Measurements from ENCODE around the gene CEP41. TPM values are rescaled to one million over a fixed set of nuclear protein-coding genes. Genes with fewer than 3 reads are reported as not detected.

The CEP41 gene
- total RNA-seq, 1 experiment from 2014 or later = 14.0 TPM

GRCh38 chr7:130344271-130344866 lies 96.4 kb downstream of the CEP41 start, which contains the start of gene CPA5:
CPA5 (plus strand) TSS chr7:130344816; CDS start chr7:130346486, 1,670 bp downstream.
- intact Hi-C loops (cut with micrococcal nuclease) = no loop called here
- Mint-ChIP-seq H3K9me3 (ENCODE audit: unreplicated experiment) (no peaks in the 10 kb centered on the region), H3K4me3 (ENCODE audit: unreplicated experiment) (no peak within 1 kb of the TSS), H3K27ac (ENCODE audit: low read depth, unreplicated experiment) (no peak within 1 kb of the TSS), H3K36me3 (ENCODE audit: insufficient read depth, unreplicated experiment) (no peaks in the 10 kb centered on the region), H3K27me3 (ENCODE audit: insufficient read depth, unreplicated experiment) (no peaks in the 10 kb centered on the region), H3K4me1 (ENCODE audit: insufficient read depth, unreplicated experiment) (no peaks in the 10 kb centered on the region)
- BruUV-seq (replicated peaks) = no TSS peak
- CTCF ChIA-PET = no interaction called here
- DNase-seq (ENCODE audit: unreplicated experiment) = no peak
- TF ChIP-seq CTCF (IDR thresholded peaks at IDR 0.05; ENCODE audit: unreplicated experiment) = no peak
- POLR2A ChIA-PET = interaction anchor here (2.3 kb wide), 1 partner anchor 12 kb away, joined by 7 read pairs; no protein-coding TSS in a partner anchor

Other genes starting within 250 kb of the CEP41 start
- gene TMEM209, start 235.6 kb downstream of the CEP41 start, total RNA-seq (2022) = 38.3 and 45.3 TPM in 2 replicates
- not detected in 2 replicates for gene SSMEM1, start 233.2 kb downstream of the CEP41 start, total RNA-seq (2022)
- not detected in 2 replicates for gene CPA2, start 174.2 kb downstream of the CEP41 start, total RNA-seq (2022)
- 1.8 and 4.3 TPM in 2 replicates for gene CPA4, start 147.9 kb downstream of the CEP41 start, total RNA-seq (2022)
- 0.42 TPM in 1 of 2 replicates, not detected in the other for gene CPA5, start 96.2 kb downstream of the CEP41 start, total RNA-seq (2022)
- not detected in 2 replicates for gene CPA1, start 60.5 kb downstream of the CEP41 start, total RNA-seq (2022)
- gene MEST, start 51.1 kb upstream of the CEP41 start, total RNA-seq (2022) = 34.2 and 39.0 TPM in 2 replicates
- 24.1 and 24.7 TPM in 2 replicates for gene COPG2, start 227.7 kb upstream of the CEP41 start, total RNA-seq (2022)
- gene TSGA13, start 245.5 kb upstream of the CEP41 start, total RNA-seq (2022) = not detected in 2 replicates

Data from MCF 10A (cell line).